Measurements from ENCODE around the gene CALU.

- TF ChIP-seq EZH2 (IDR thresholded peaks at IDR 0.05) (no peak), POLR2AphosphoS5 (IDR thresholded peaks at IDR 0.05; ENCODE audit: borderline replicate concordance, low read depth, low read length) (no peak), FOXP2 (optimal IDR thresholded peaks at IDR 0.05; ENCODE audit: control extremely low read depth, extremely low read length, insufficient read depth) (no peak)
Measured at GRCh38 chr7:128792471-128793180, 53.5 kb downstream of the CALU start.

Measured in SK-N-MC (cell line).